GM15510 (cell line): ENCODE data around the gene SAYSD1.

Source experiments
- POLR2A ChIP-seq: IDR thresholded peaks from 3 replicates; pipeline ENCODE4 v1.6.1; 2011; ENCODE audit warnings: borderline replicate concordance; ENCODE audit not compliant: insufficient read length; ENCODE audit errors: extremely low read depth

SAYSD1 gene

DNA sequence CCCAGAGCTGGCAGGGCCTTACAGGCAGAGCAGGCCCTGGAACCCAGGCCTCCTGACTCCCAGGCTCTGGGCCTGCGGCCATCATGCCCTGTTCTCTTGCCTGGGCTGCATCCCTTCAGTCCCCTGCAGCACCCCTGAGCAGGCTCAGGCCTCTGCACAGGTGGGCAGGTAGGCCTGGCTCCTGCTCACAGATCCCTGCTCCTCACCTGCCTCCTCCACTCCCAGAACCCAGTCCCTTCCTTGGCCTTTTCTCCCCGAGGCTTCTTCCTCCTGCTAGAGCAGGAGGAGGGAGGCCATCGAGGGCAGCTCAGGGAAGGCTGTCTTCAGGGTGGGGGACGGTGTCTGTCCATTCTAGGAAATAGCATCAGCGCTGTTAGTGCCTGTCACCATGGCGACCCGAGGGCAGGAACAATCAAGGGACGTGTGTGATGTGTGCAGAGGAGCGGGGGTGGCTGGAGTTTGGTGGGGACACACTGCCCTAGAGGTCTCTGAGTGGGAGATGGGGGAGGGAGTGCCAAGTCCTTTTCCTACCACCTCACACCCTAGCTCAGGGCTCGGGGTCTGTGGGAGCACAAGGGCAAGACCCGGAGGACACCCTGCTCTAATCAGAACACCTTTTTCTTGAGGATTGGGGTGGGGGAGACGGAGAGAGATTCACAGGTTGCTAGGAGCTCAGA lies 39.8 kb downstream of the SAYSD1 start:
- no peak for TF ChIP-seq POLR2A

- no peak for TF ChIP-seq POLR2A
Measured at GRCh38 chr6:39074486-39074885, 40.5 kb downstream of the SAYSD1 start.

GRCh38 chr6:39073471-39074355 lies 41.3 kb downstream of the SAYSD1 start:
- no peak for TF ChIP-seq POLR2A

DNA sequence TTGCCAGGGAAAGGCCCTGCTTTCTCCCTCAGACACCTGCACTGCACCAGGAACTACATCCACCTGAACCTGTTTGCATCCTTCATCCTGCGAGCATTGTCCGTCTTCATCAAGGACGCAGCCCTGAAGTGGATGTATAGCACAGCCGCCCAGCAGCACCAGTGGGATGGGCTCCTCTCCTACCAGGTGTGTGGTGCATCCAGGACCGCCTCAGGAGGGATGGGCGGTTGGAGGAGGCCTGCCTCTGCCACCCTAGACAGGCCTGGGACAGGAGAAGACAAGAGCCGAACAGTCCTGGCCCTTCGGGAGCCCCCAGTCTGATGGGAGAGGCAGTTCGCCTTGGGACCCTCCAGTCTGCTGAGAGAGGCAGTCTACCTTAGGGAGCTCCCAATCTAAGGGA lies 42.2 kb downstream of the SAYSD1 start:
- TF ChIP-seq POLR2A, result no peak

DNA sequence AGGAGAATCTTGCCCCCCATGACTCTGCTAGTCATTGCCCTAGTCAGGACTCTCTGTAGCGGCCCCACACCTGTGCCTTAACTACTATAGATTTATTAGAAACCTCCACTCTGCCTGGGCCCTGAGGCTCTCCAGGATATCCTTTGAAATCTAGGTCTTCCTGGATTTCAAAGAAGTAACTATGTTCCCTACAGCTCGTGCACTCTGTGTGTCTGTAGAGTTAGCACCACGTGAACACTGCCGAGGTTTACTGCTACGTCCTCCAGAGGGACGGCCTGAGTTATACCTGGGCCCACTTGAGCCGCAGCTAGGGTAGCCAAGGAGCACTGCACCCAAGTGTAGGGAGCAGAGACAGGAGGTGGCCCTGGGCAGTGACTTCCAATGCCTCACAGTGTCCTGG lies 46.6 kb downstream of the SAYSD1 start:
- TF ChIP-seq POLR2A, result no peak

- no peak for TF ChIP-seq POLR2A
Measured at GRCh38 chr6:39065561-39065960, 49.4 kb downstream of the SAYSD1 start.

GRCh38 chr6:39063526-39063925 lies 51.5 kb downstream of the SAYSD1 start:
- TF ChIP-seq POLR2A, result no peak

GRCh38 chr6:39062014-39062740 lies 52.8 kb downstream of the SAYSD1 start:
- TF ChIP-seq POLR2A, result no peak

- no peak for TF ChIP-seq POLR2A
Measured at GRCh38 chr6:39061588-39061987, 53.4 kb downstream of the SAYSD1 start.

- no peak for TF ChIP-seq POLR2A
Measured at GRCh38 chr6:39061182-39061581, 53.8 kb downstream of the SAYSD1 start.

DNA sequence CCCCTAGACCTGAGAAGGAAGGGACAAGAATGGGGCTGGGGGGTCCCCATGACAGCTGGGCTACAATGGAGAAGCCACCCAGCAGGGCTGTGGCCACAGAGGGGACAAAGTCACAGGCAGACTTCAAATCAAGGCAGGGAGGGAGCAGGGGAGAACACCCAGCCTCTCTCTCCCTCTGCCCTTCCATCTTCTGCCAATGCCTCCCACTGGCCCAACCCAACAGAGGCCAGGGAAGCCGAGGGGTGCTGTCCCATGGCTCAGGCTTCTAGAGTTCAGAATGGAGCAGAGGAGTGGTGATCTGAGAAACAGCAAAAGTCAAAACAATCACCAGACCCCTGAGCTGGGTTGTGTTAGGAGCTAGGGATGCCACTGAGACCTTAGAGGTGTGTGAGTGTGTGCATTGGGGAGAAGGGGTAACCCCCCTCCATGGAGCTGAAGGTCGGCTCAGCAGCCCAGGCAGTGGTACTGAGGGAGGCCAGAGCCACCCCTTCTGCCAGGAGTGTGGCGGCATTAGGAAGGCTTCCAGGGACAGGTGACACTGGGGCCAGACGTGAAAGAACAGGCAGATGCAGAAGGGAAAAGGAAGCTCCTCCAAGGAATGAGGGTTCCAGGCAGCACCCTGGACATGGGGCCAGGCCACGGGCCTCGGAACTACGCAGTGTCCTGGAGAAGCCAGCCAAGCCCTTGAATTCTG lies 54.4 kb downstream of the SAYSD1 start:
- no peak for TF ChIP-seq POLR2A

- TF ChIP-seq POLR2A, result no peak
Measured at GRCh38 chr6:39059496-39060310, 55.3 kb downstream of the SAYSD1 start.

- TF ChIP-seq POLR2A, result no peak
Measured at GRCh38 chr6:39058471-39059147, 56.4 kb downstream of the SAYSD1 start.
